Stimulated activated CD4-positive, alpha-beta T cell treated with anti-CD3 and anti-CD28 coated beads, Interleukin-4, amount 100 ng/mL, for 48 hours (primary cell): ENCODE measurements around the gene KIF26B.

ENCODE experiments used
- DNase-seq, 2 donors: peaks; one replicate each; pipeline ENCODE4 v3.0.0-alpha.2; 2020; ENCODE audit warnings: low read depth in 2 of 2

Gene KIF26B

GRCh38 chr1:245503548-245503947, 348.8 kb downstream of the KIF26B start:
- DNase-seq, result no peak

- DNase-seq, result no peak
Measured at GRCh38 chr1:245510144-245510543, 355.4 kb downstream of the KIF26B start.

- no peak for DNase-seq
Measured at GRCh38 chr1:245512181-245512888, 357.6 kb downstream of the KIF26B start.

GRCh38 chr1:245512980-245513578, 358.3 kb downstream of the KIF26B start:
- no peak for DNase-seq

GRCh38 chr1:245516284-245516759, 361.5 kb downstream of the KIF26B start:
- no peak for DNase-seq

- DNase-seq, result no peak
Measured at GRCh38 chr1:245520611-245521010, 365.8 kb downstream of the KIF26B start.

GRCh38 chr1:245526141-245526540, 371.4 kb downstream of the KIF26B start:
- DNase-seq, result no peak

GRCh38 chr1:245528258-245528635, 373.5 kb downstream of the KIF26B start:
- no peak for DNase-seq

GRCh38 chr1:245530937-245531336, 376.2 kb downstream of the KIF26B start:
- DNase-seq, result no peak

- DNase-seq, result no peak
Measured at GRCh38 chr1:245537992-245538391, 383.2 kb downstream of the KIF26B start.

GRCh38 chr1:245538671-245539070, 383.9 kb downstream of the KIF26B start:
- DNase-seq, result no peak

- DNase-seq, result no peak
Measured at GRCh38 chr1:245541369-245541768, 386.6 kb downstream of the KIF26B start.

- no peak for DNase-seq
Measured at GRCh38 chr1:245542365-245542764, 387.6 kb downstream of the KIF26B start.

- DNase-seq, result no peak
Measured at GRCh38 chr1:245544236-245544635, 389.5 kb downstream of the KIF26B start.

GRCh38 chr1:245546875-245547274, 392.1 kb downstream of the KIF26B start:
- DNase-seq, result no peak

GRCh38 chr1:245549996-245550719, 395.4 kb downstream of the KIF26B start:
- no peak for DNase-seq

- DNase-seq, result no peak
Measured at GRCh38 chr1:245550720-245551043, 395.9 kb downstream of the KIF26B start.

- DNase-seq, result no peak
Measured at GRCh38 chr1:245551536-245551935, 396.8 kb downstream of the KIF26B start.

GRCh38 chr1:245552331-245552730, 397.5 kb downstream of the KIF26B start:
- no peak for DNase-seq

- no peak for DNase-seq
Measured at GRCh38 chr1:245556057-245556456, 401.3 kb downstream of the KIF26B start.

GRCh38 chr1:245558069-245558468, 403.3 kb downstream of the KIF26B start:
- DNase-seq, result no peak

GRCh38 chr1:245560316-245560859, 405.6 kb downstream of the KIF26B start:
- no peak for DNase-seq
